Measurements from ENCODE around the gene PPP3R2. TPM values are rescaled to one million over a fixed set of nuclear protein-coding genes. Genes with fewer than 3 reads are reported as not detected.

The PPP3R2 gene
- total RNA-seq, 4 donors from 2014 or later = 0.06 TPM; not detected in 3

- H3K9me3 ChIP-seq = no peaks in the 10 kb centered on the region
- H3K36me3 ChIP-seq = no peaks in the 10 kb centered on the region
- H3K4me3 ChIP-seq = no peak overlapping the region
- WGBS = 96% methylated on average over 1 of the region's 1 CpG
- no peak for TF ChIP-seq CTCF (IDR thresholded peaks at IDR 0.05)
- TF ChIP-seq EP300 (IDR thresholded peaks at IDR 0.05) = no peak
- TF ChIP-seq POLR2A (IDR thresholded peaks at IDR 0.05; ENCODE audit: low read depth) = no peak
- TF ChIP-seq POLR2AphosphoS5 (IDR thresholded peaks at IDR 0.05) = no peak
- H3K4me1 ChIP-seq = peaks cover 0 to 12% (median 5%) of the 10 kb centered on the region in 4 donors
- DNase-seq (ENCODE audit: extremely low spot score) = no peak
- H3K27me3 ChIP-seq = no peaks in the 10 kb centered on the region
- intact Hi-C loops (cut with DNase I) = no loop called here
- no peak overlapping the region for H3K27ac ChIP-seq (replicated peaks in 1 of 4)
Measured at GRCh38 chr9:101635473-101635872, 40.7 kb upstream of the PPP3R2 start.

GRCh38 chr9:101634741-101635409 lies 40.1 kb upstream of the PPP3R2 start:
- intact Hi-C loops (cut with DNase I) = no loop called here
- TF ChIP-seq POLR2AphosphoS5 (IDR thresholded peaks at IDR 0.05) = no peak
- no peak for DNase-seq (ENCODE audit: extremely low spot score)
- no peak overlapping the region for H3K4me3 ChIP-seq
- no peak overlapping the region for H3K27ac ChIP-seq (replicated peaks in 1 of 4)
- WGBS = 63% methylated on average over 4 of the region's 4 CpGs
- H3K9me3 ChIP-seq = no peaks in the 10 kb centered on the region
- no peaks in the 10 kb centered on the region for H3K36me3 ChIP-seq
- H3K4me1 ChIP-seq = peaks cover 0 to 9% (median 4%) of the 10 kb centered on the region in 4 donors
- no peaks in the 10 kb centered on the region for H3K27me3 ChIP-seq

- intact Hi-C loops (cut with DNase I) = no loop called here
- 77% methylated on average over 1 of the region's 1 CpG for WGBS
- H3K27ac ChIP-seq (replicated peaks in 1 of 4) = no peak overlapping the region
- no peaks in the 10 kb centered on the region for H3K4me1 ChIP-seq
- DNase-seq (ENCODE audit: extremely low spot score) = no peak
- H3K36me3 ChIP-seq = no peaks in the 10 kb centered on the region
- no peak overlapping the region for H3K4me3 ChIP-seq
- H3K9me3 ChIP-seq = no peaks in the 10 kb centered on the region
- no peaks in the 10 kb centered on the region for H3K27me3 ChIP-seq
- TF ChIP-seq EP300 (IDR thresholded peaks at IDR 0.05) (no peak), CTCF (IDR thresholded peaks at IDR 0.05) (no peak), POLR2A (IDR thresholded peaks at IDR 0.05; ENCODE audit: low read depth) (no peak), POLR2AphosphoS5 (IDR thresholded peaks at IDR 0.05) (no peak)
Measured at GRCh38 chr9:101632611-101633010, 37.8 kb upstream of the PPP3R2 start.

GRCh38 chr9:101631892-101632291 lies 37.1 kb upstream of the PPP3R2 start:
- Histone ChIP-seq H3K27me3 (no peaks in the 10 kb centered on the region), H3K27ac (replicated peaks in 1 of 4) (no peak overlapping the region), H3K9me3 (no peaks in the 10 kb centered on the region), H3K36me3 (no peaks in the 10 kb centered on the region), H3K4me3 (no peak overlapping the region), H3K4me1 (no peaks in the 10 kb centered on the region)
- no peak for TF ChIP-seq POLR2AphosphoS5 (IDR thresholded peaks at IDR 0.05)
- no peak for TF ChIP-seq CTCF (IDR thresholded peaks at IDR 0.05)
- TF ChIP-seq POLR2A (IDR thresholded peaks at IDR 0.05; ENCODE audit: low read depth) = no peak
- no peak for TF ChIP-seq EP300 (IDR thresholded peaks at IDR 0.05)
- WGBS = 46% methylated on average over 2 of the region's 2 CpGs
- no peak for DNase-seq (ENCODE audit: extremely low spot score)
- intact Hi-C loops (cut with DNase I) = no loop called here

- intact Hi-C loops (cut with DNase I) = no loop called here
- no peak for DNase-seq (ENCODE audit: extremely low spot score)
- H3K9me3 ChIP-seq = no peaks in the 10 kb centered on the region
- H3K4me1 ChIP-seq = no peaks in the 10 kb centered on the region
- no peak overlapping the region for H3K27ac ChIP-seq (replicated peaks in 1 of 4)
- TF ChIP-seq POLR2AphosphoS5 (IDR thresholded peaks at IDR 0.05) (no peak), POLR2A (IDR thresholded peaks at IDR 0.05; ENCODE audit: low read depth) (no peak), EP300 (IDR thresholded peaks at IDR 0.05) (no peak), CTCF (IDR thresholded peaks at IDR 0.05) (no peak)
- H3K4me3 ChIP-seq = no peak overlapping the region
- no peaks in the 10 kb centered on the region for H3K36me3 ChIP-seq
- WGBS = 66% methylated on average over 5 of the region's 5 CpGs
- H3K27me3 ChIP-seq = no peaks in the 10 kb centered on the region
Measured at GRCh38 chr9:101629636-101630035, 34.9 kb upstream of the PPP3R2 start.

Measured in esophagus muscularis mucosa (tissue), 4 donors.